ENCODE results near the gene TPSD1. TPM values are rescaled to one million over a fixed set of nuclear protein-coding genes. Genes with fewer than 3 reads are reported as not detected.

The TPSD1 gene
- total and polyA plus RNA-seq, 2 donors from 2014 or later, result 7.9 TPM; not detected in 1

GRCh38 chr16:1209081-1209480, 46.8 kb upstream of the TPSD1 start:
- no peak for TF ChIP-seq CTCF (IDR thresholded peaks at IDR 0.05; ENCODE audit: borderline replicate concordance, extremely low read depth, insufficient read depth)
- H3K27me3 ChIP-seq (ENCODE audit: control insufficient read depth, insufficient read depth, low read length), result no peaks in the 10 kb centered on the region
- intact Hi-C loops (cut with DNase I), result no loop called here
- FAIRE-seq, result no peak
- no peaks in the 10 kb centered on the region for H3K36me3 ChIP-seq (ENCODE audit: control insufficient read depth in 2 of 3, insufficient read depth in 3 of 3, low read length in 3 of 3)
- H3K4me3 ChIP-seq (ENCODE audit: low read length in 3 of 3), result no peak overlapping the region
- no peak overlapping the region for H3K27ac ChIP-seq (ENCODE audit: low read depth in 2 of 2, low read length in 2 of 2)
- no peaks in the 10 kb centered on the region for H3K4me1 ChIP-seq (ENCODE audit: control insufficient read depth in 2 of 3, insufficient read depth in 2 of 3, low read depth in 1 of 3, low read length in 3 of 3)
- DNase-seq, result no peak
- no peak overlapping the region for H3K9ac ChIP-seq (ENCODE audit: low read length in 3 of 3)
- H3K9me3 ChIP-seq (ENCODE audit: control insufficient read depth in 2 of 3, insufficient read depth in 1 of 3, low read length in 3 of 3), result no peaks in the 10 kb centered on the region

- H3K9ac ChIP-seq (ENCODE audit: low read length in 3 of 3), result no peak overlapping the region
- H3K9me3 ChIP-seq (ENCODE audit: control insufficient read depth in 2 of 3, insufficient read depth in 1 of 3, low read length in 3 of 3), result no peaks in the 10 kb centered on the region
- H3K27me3 ChIP-seq (ENCODE audit: control insufficient read depth, insufficient read depth, low read length), result no peaks in the 10 kb centered on the region
- no peak overlapping the region for H3K27ac ChIP-seq (ENCODE audit: low read depth in 2 of 2, low read length in 2 of 2)
- TF ChIP-seq CTCF (IDR thresholded peaks at IDR 0.05; ENCODE audit: borderline replicate concordance, extremely low read depth, insufficient read depth), result no peak
- intact Hi-C loops (cut with DNase I), result no loop called here
- DNase-seq (no peak), FAIRE-seq (no peak)
- H3K4me1 ChIP-seq (ENCODE audit: control insufficient read depth in 2 of 3, insufficient read depth in 2 of 3, low read depth in 1 of 3, low read length in 3 of 3), result no peaks in the 10 kb centered on the region
- no peak overlapping the region for H3K4me3 ChIP-seq (ENCODE audit: low read length in 3 of 3)
- no peaks in the 10 kb centered on the region for H3K36me3 ChIP-seq (ENCODE audit: control insufficient read depth in 2 of 3, insufficient read depth in 3 of 3, low read length in 3 of 3)
Observed at GRCh38 chr16:1210461-1210860, 45.4 kb upstream of the TPSD1 start.

- Histone ChIP-seq H3K9ac (ENCODE audit: low read length in 3 of 3) (no peak overlapping the region), H3K27me3 (ENCODE audit: control insufficient read depth, insufficient read depth, low read length) (no peaks in the 10 kb centered on the region), H3K36me3 (ENCODE audit: control insufficient read depth in 2 of 3, insufficient read depth in 3 of 3, low read length in 3 of 3) (no peaks in the 10 kb centered on the region), H3K4me3 (ENCODE audit: low read length in 3 of 3) (no peak overlapping the region), H3K9me3 (ENCODE audit: control insufficient read depth in 2 of 3, insufficient read depth in 1 of 3, low read length in 3 of 3) (no peaks in the 10 kb centered on the region), H3K27ac (ENCODE audit: low read depth in 2 of 2, low read length in 2 of 2) (no peak overlapping the region), H3K4me1 (ENCODE audit: control insufficient read depth in 2 of 3, insufficient read depth in 2 of 3, low read depth in 1 of 3, low read length in 3 of 3) (no peaks in the 10 kb centered on the region)
- TF ChIP-seq CTCF (IDR thresholded peaks at IDR 0.05; ENCODE audit: borderline replicate concordance, extremely low read depth, insufficient read depth), result no peak
- intact Hi-C loops (cut with DNase I), result no loop called here
- FAIRE-seq (no peak), DNase-seq (no peak)
Observed at GRCh38 chr16:1211451-1212268, 44.2 kb upstream of the TPSD1 start.

All from kidney (tissue), 14 donors.